ENCODE data around the gene PHACTR4. TPM values are rescaled to one million over a fixed set of nuclear protein-coding genes. Genes with fewer than 3 reads are reported as not detected.
A peak's percentile ranks its signal among the peaks of the same experiment; 100 is the strongest.
"Not testable (repeated sequence)": the region's sequence is repeated elsewhere in the genome, so short reads cannot be mapped to it uniquely, and the experiment has no call there.

The PHACTR4 gene
- total RNA-seq, 1 experiment from 2014 or later = 52.9 TPM

DNA sequence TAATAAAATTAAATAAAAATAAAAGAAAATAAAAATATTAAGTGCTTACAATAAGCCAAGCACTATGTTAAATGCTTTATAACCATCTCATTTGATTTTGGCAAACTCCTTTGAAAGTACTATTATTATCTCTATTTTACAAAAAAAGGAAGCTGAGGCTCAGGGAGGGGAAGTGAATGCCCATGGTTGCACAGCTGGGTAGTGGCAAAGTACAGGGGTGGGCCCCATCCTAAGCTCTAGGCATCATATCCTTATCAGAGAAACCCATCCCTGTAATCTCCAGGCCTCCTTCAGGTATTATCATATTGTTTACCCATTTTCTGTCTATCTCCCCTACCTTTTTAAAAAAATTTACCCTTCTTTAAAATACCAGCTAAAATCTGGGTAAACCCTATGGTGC lies 43.0 kb upstream of the PHACTR4 start:
- POLR2A ChIA-PET = interaction anchor here (0.6 kb wide), 1 partner anchor 20 kb away, joined by 3 read pairs; no protein-coding TSS in a partner anchor
- TF ChIP-seq GRHL2 (CRISPR knock-in tag; IDR thresholded peaks at IDR 0.05; ENCODE audit: insufficient replicate concordance, severe bottlenecking) = no peak
- TF ChIP-seq, protein P1, sequence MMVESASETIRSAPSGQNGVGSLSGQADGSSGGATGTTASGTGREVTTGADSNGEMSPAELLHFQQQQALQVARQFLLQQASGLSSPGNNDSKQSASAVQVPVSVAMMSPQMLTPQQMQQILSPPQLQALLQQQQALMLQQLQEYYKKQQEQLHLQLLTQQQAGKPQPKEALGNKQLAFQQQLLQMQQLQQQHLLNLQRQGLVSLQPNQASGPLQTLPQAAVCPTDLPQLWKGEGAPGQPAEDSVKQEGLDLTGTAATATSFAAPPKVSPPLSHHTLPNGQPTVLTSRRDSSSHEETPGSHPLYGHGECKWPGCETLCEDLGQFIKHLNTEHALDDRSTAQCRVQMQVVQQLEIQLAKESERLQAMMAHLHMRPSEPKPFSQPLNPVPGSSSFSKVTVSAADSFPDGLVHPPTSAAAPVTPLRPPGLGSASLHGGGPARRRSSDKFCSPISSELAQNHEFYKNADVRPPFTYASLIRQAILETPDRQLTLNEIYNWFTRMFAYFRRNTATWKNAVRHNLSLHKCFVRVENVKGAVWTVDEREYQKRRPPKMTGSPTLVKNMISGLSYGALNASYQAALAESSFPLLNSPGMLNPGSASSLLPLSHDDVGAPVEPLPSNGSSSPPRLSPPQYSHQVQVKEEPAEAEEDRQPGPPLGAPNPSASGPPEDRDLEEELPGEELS (CRISPR knock-in tag; IDR thresholded peaks at IDR 0.05) = no peak
- CTCF ChIA-PET = interaction anchor here (3.7 kb wide), 1 partner anchor 78 kb away, joined by 28 read pairs; no protein-coding TSS in a partner anchor

DNA sequence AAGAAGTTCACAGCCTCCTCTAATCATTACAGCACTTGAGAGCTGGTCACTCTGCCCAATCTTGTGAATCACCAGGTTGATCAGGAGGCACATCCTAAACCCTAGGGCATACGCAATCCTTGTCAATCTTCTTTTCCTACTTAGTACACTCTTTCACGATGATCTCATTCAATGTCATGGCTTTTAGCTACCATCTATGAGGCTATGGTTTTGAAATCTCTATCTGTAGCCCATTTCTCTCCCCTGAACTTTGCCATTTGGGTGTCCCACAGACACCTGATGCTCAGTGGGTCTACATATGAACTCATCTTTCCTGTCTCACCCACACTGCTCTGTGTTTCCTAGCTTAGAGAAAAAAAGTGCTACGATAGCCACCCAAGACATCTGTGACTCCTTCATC lies 42.6 kb upstream of the PHACTR4 start:
- ATAC-seq (no peak), DNase-seq (ENCODE audit: low spot score) (no peak)
- POLR2A ChIA-PET = no interaction called here
- H3K9me3 Mint-ChIP-seq = no peaks in the 10 kb centered on the region
- H3K27me3 Mint-ChIP-seq (ENCODE audit: low read depth) = peaks cover 5% of the 10 kb centered on the region; the same call in 1 of the 2 replicates
- CTCF ChIA-PET = interaction anchor here (1.0 to 3.7 kb wide), 2 partner anchors 33 to 78 kb away, joined by 4 to 28 read pairs; no protein-coding TSS in a partner anchor
- peaks cover 9% of the 10 kb centered on the region for H3K4me1 Mint-ChIP-seq
- no peak for TF ChIP-seq ZNF416 (CRISPR knock-in tag; IDR thresholded peaks at IDR 0.05)
- TF ChIP-seq FOXJ3 (CRISPR knock-in tag; IDR thresholded peaks at IDR 0.05; ENCODE audit: borderline replicate concordance) = no peak
- no peak for TF ChIP-seq NR2C2 (CRISPR knock-in tag; IDR thresholded peaks at IDR 0.05)
- no peak for TF ChIP-seq ZNF121 (CRISPR knock-in tag; IDR thresholded peaks at IDR 0.05)
- TF ChIP-seq, protein P2, sequence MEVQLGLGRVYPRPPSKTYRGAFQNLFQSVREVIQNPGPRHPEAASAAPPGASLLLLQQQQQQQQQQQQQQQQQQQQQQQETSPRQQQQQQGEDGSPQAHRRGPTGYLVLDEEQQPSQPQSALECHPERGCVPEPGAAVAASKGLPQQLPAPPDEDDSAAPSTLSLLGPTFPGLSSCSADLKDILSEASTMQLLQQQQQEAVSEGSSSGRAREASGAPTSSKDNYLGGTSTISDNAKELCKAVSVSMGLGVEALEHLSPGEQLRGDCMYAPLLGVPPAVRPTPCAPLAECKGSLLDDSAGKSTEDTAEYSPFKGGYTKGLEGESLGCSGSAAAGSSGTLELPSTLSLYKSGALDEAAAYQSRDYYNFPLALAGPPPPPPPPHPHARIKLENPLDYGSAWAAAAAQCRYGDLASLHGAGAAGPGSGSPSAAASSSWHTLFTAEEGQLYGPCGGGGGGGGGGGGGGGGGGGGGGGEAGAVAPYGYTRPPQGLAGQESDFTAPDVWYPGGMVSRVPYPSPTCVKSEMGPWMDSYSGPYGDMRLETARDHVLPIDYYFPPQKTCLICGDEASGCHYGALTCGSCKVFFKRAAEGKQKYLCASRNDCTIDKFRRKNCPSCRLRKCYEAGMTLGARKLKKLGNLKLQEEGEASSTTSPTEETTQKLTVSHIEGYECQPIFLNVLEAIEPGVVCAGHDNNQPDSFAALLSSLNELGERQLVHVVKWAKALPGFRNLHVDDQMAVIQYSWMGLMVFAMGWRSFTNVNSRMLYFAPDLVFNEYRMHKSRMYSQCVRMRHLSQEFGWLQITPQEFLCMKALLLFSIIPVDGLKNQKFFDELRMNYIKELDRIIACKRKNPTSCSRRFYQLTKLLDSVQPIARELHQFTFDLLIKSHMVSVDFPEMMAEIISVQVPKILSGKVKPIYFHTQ (CRISPR knock-in tag; IDR thresholded peaks at IDR 0.05) = no peak
- no peak for TF ChIP-seq SMAD4 (CRISPR knock-in tag; IDR thresholded peaks at IDR 0.05)
- no peak for TF ChIP-seq ZNF317 (CRISPR knock-in tag; IDR thresholded peaks at IDR 0.05; ENCODE audit: borderline replicate concordance, low read depth)
- TF ChIP-seq, protein P3, sequence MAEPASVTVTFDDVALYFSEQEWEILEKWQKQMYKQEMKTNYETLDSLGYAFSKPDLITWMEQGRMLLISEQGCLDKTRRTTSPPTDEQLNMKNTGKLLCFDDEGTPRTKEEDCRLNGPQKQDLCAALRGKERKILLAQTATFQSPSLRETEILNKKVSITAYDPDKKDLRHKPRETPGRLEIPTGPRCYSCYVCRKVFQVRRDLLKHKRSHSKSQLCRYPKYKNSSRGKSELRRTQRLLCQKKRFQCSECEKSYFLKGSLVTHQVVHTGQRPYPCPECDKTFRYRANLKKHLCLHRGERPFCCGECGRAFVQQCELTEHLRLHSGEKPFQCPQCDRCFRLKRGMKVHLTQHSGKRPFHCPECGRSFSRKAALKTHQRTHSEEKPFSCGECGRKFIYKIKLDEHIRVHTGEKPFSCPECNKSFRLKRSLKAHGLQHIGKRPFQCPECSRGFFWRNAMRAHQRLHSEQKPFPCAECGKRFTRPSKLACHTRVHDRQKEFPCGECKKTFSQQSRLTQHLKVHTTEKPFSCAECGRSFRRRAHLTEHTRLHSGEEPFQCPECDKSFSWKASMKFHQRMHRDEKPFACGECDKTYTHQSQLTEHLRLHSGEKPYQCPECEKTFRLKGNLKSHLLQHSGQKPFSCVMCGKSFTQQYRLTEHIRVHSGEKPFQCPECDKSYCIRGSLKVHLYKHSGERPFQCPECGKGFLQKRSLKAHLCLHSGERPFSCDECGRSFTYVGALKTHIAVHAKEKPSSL (CRISPR knock-in tag; conservative IDR thresholded peaks at IDR 0.05) = no peak
- no peak for TF ChIP-seq FOXK1 (CRISPR knock-in tag; IDR thresholded peaks at IDR 0.05)
- no peak overlapping the region for H3K4me3 Mint-ChIP-seq
- no peak overlapping the region for H3K27ac Mint-ChIP-seq
- peaks cover 8% of the 10 kb centered on the region for H3K36me3 Mint-ChIP-seq

More for the DNA sequence above, 43.0 kb upstream of the PHACTR4 start:
- ATAC-seq (no peak), DNase-seq (ENCODE audit: low spot score) (no peak)
- peaks cover 5% of the 10 kb centered on the region; the same call in 1 of the 2 replicates for H3K27me3 Mint-ChIP-seq (ENCODE audit: low read depth)
- H3K27ac Mint-ChIP-seq = no peak overlapping the region
- no peak overlapping the region for H3K4me3 Mint-ChIP-seq
- H3K9me3 Mint-ChIP-seq = no peaks in the 10 kb centered on the region
- peaks cover 4% of the 10 kb centered on the region for H3K36me3 Mint-ChIP-seq
- peaks cover 9% of the 10 kb centered on the region for H3K4me1 Mint-ChIP-seq

DNA sequence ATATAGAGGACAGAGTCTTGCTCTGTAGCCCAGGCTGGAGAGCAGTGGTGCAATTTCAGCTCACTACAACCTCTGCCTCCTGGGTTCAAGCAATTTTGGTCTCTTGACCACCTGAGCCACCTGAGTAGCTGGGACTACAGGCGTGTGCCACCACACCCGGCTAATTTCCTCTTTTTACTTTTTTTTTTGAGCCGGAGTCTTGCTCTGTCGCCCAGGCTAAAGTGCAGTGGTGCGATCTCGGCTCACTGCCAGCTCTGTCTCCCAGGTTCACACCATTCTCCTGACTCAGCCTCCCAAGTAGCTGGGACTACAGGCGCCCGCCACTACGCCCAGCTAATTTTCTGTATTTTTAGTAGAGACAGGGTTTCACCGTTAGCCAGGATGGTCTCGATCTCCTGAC lies 42.1 kb upstream of the PHACTR4 start:
- ChIA-PET POLR2A (interaction anchor here (2.4 kb wide), 1 partner anchor 67 kb away, joined by 19 read pairs; the partner anchor contains the start of gene SESN2), CTCF (interaction anchor here (1.0 to 3.7 kb wide), 2 partner anchors 33 to 79 kb away, joined by 4 to 28 read pairs; no protein-coding TSS in a partner anchor)
- H3K9me3 Mint-ChIP-seq; H3K4me1 Mint-ChIP-seq; H3K27me3 Mint-ChIP-seq (ENCODE audit: low read depth); H3K27ac Mint-ChIP-seq; DNase-seq (ENCODE audit: low spot score); ATAC-seq: not testable (repeated sequence)
- peak overlapping the region; percentile 16; the same call in 1 of the 2 replicates for H3K4me3 Mint-ChIP-seq
- peaks cover 11% of the 10 kb centered on the region for H3K36me3 Mint-ChIP-seq
